Stimulated activated naive B cell treated with anti-CD40 and anti-IgM and Interleukin-4, amounts not matched to agents 10 μg/mL and 1 μg/mL and 100 μg/mL, for 72 hours (primary cell): Measurements from ENCODE around the gene TFAP2D.

Source experiments
- ATAC-seq, 2 donors: fragments of 150-1000 bp; cut with Tn5 transposase; replicated peaks; 2 replicates each; pipeline ENCODE4 v1.10.0; 2021; ENCODE audit warnings: moderate library complexity in 1 of 2
- DNase-seq: peaks from one replicate; pipeline ENCODE4 v3.0.0; 2021
- H3K27ac Mint-ChIP-seq: one replicate; pipeline ENCODE4 v1.8.0; 2022; ENCODE audit warnings: mild to moderate bottlenecking, mixed read lengths
- H3K27me3 Mint-ChIP-seq, 2 donors: one replicate each; pipeline ENCODE4 v1.8.0; 2022; ENCODE audit warnings: mixed read lengths in 2 of 2
- H3K36me3 Mint-ChIP-seq, 2 donors: one replicate each; pipeline ENCODE4 v1.8.0; 2022; ENCODE audit warnings: mixed read lengths in 2 of 2, mild to moderate bottlenecking in 1 of 2
- H3K4me1 Mint-ChIP-seq, 2 donors: one replicate each; pipeline ENCODE4 v1.8.0; 2022; ENCODE audit warnings: mixed read lengths in 2 of 2, mild to moderate bottlenecking in 1 of 2
- H3K4me3 Mint-ChIP-seq, 2 donors: one replicate each; pipeline ENCODE4 v1.8.0; 2022; ENCODE audit warnings: mild to moderate bottlenecking in 2 of 2, mixed read lengths in 2 of 2, moderate library complexity in 1 of 2
- H3K9me3 Mint-ChIP-seq, 2 donors: one replicate each; pipeline ENCODE4 v1.8.0; 2022; ENCODE audit warnings: mixed read lengths in 2 of 2, mild to moderate bottlenecking in 1 of 2

The TFAP2D gene

GRCh38 chr6:50818020-50818419 is 104.7 kb downstream of the TFAP2D start:
- H3K4me1 Mint-ChIP-seq: peaks cover 14 to 23% of the 10 kb centered on the region in 2 donors
- no peak for DNase-seq
- no peaks in the 10 kb centered on the region for H3K36me3 Mint-ChIP-seq
- no peak for ATAC-seq
- H3K4me3 Mint-ChIP-seq: no peak overlapping the region
- H3K27me3 Mint-ChIP-seq: peaks cover 68 to 82% of the 10 kb centered on the region in 2 donors
- no peak overlapping the region for H3K27ac Mint-ChIP-seq
- H3K9me3 Mint-ChIP-seq: peaks cover 0 to 2% of the 10 kb centered on the region in 2 donors

GRCh38 chr6:50818673-50819072 is 105.3 kb downstream of the TFAP2D start, which contains the start of gene TFAP2B:
Gene TFAP2B, plus strand, starts transcription at chr6:50818871. Its CDS starts 21 bp downstream, at chr6:50818892.
- H3K9me3 Mint-ChIP-seq: peaks cover 0 to 2% of the 10 kb centered on the region in 2 donors
- peaks cover 17 to 26% of the 10 kb centered on the region in 2 donors for H3K4me1 Mint-ChIP-seq
- H3K27ac Mint-ChIP-seq: no peak within 1 kb of the TSS
- peaks cover 73 to 85% of the 10 kb centered on the region in 2 donors for H3K27me3 Mint-ChIP-seq
- DNase-seq (no peak), ATAC-seq (no peak)
- no peaks in the 10 kb centered on the region for H3K36me3 Mint-ChIP-seq
- H3K4me3 Mint-ChIP-seq: peak within 1 kb of the TSS in 1 of 2 donors; percentile 29

- no peak for ATAC-seq
- peaks cover 18 to 29% of the 10 kb centered on the region in 2 donors for H3K4me1 Mint-ChIP-seq
- no peak for DNase-seq
- H3K36me3 Mint-ChIP-seq: no peaks in the 10 kb centered on the region
- H3K4me3 Mint-ChIP-seq: peak overlapping the region in 1 of 2 donors; percentile 45
- no peak overlapping the region for H3K27ac Mint-ChIP-seq
- peaks cover 0 to 2% of the 10 kb centered on the region in 2 donors for H3K9me3 Mint-ChIP-seq
- H3K27me3 Mint-ChIP-seq: peaks cover 70 to 85% of the 10 kb centered on the region in 2 donors
These were observed 106.2 kb downstream of the TFAP2D start for GRCh38 chr6:50819466-50819903.

GRCh38 chr6:50819904-50820868 is 106.9 kb downstream of the TFAP2D start:
- Mint-ChIP-seq H3K36me3 (no peaks in the 10 kb centered on the region), H3K27me3 (peaks cover 72 to 85% of the 10 kb centered on the region in 2 donors), H3K9me3 (peaks cover 0 to 2% of the 10 kb centered on the region in 2 donors), H3K27ac (peak overlapping the region; percentile 44), H3K4me1 (peaks cover 18 to 29% of the 10 kb centered on the region in 2 donors), H3K4me3 (peak overlapping the region; percentile 45 to 55)
- ATAC-seq (peak; percentile 21 to 29), DNase-seq (no peak)

GRCh38 chr6:50820869-50821264 is 107.5 kb downstream of the TFAP2D start:
- peaks cover 77 to 85% of the 10 kb centered on the region in 2 donors for H3K27me3 Mint-ChIP-seq
- H3K4me3 Mint-ChIP-seq: no peak overlapping the region
- no peaks in the 10 kb centered on the region for H3K36me3 Mint-ChIP-seq
- ATAC-seq (no peak), DNase-seq (no peak)
- no peak overlapping the region for H3K27ac Mint-ChIP-seq
- peaks cover 0 to 2% of the 10 kb centered on the region in 2 donors for H3K9me3 Mint-ChIP-seq
- peaks cover 18 to 23% of the 10 kb centered on the region in 2 donors for H3K4me1 Mint-ChIP-seq

- H3K4me1 Mint-ChIP-seq: peaks cover 18 to 23% of the 10 kb centered on the region in 2 donors
- ATAC-seq (no peak), DNase-seq (no peak)
- H3K4me3 Mint-ChIP-seq: no peak overlapping the region
- H3K36me3 Mint-ChIP-seq: no peaks in the 10 kb centered on the region
- peak overlapping the region; percentile 16 for H3K27ac Mint-ChIP-seq
- peaks cover 84 to 90% of the 10 kb centered on the region in 2 donors for H3K27me3 Mint-ChIP-seq
- peaks cover 0 to 2% of the 10 kb centered on the region in 2 donors for H3K9me3 Mint-ChIP-seq
These were observed 108.2 kb downstream of the TFAP2D start for GRCh38 chr6:50821441-50822077.

GRCh38 chr6:50822078-50822476 is 108.8 kb downstream of the TFAP2D start:
- ATAC-seq (no peak), DNase-seq (no peak)
- H3K4me1 Mint-ChIP-seq: peaks cover 17 to 23% of the 10 kb centered on the region in 2 donors
- no peak overlapping the region for H3K4me3 Mint-ChIP-seq
- H3K36me3 Mint-ChIP-seq: no peaks in the 10 kb centered on the region
- H3K27ac Mint-ChIP-seq: no peak overlapping the region
- H3K27me3 Mint-ChIP-seq: peaks cover 84 to 91% of the 10 kb centered on the region in 2 donors
- peaks cover 0 to 2% of the 10 kb centered on the region in 2 donors for H3K9me3 Mint-ChIP-seq
